ELR (cell line): ENCODE data around the gene COQ3.
"Not testable (repeated sequence)": the region's sequence is repeated elsewhere in the genome, so short reads cannot be mapped to it uniquely, and the experiment has no call there.

ENCODE experiments used
- DNase-seq: peaks from one replicate; pipeline ENCODE4 v3.0.0-alpha.2; 2015; ENCODE audit warnings: low read depth

Gene COQ3

GRCh38 chr6:99378636-99379035, 15.4 kb downstream of the COQ3 start:
- DNase-seq, result no peak

- no peak for DNase-seq
Observed at GRCh38 chr6:99369533-99369932, 24.5 kb downstream of the COQ3 start.

GRCh38 chr6:99366852-99367251, 27.1 kb downstream of the COQ3 start:
- DNase-seq, result peak; percentile 22

GRCh38 chr6:99364026-99364425, 30.0 kb downstream of the COQ3 start:
- DNase-seq, result no peak

- DNase-seq, result no peak
Observed at GRCh38 chr6:99362678-99363268, 31.2 kb downstream of the COQ3 start.

GRCh38 chr6:99359800-99360199, 34.2 kb downstream of the COQ3 start:
- DNase-seq, result no peak

GRCh38 chr6:99356641-99357040, 37.4 kb downstream of the COQ3 start:
- DNase-seq, result no peak

GRCh38 chr6:99354983-99355382, 39.0 kb downstream of the COQ3 start:
- no peak for DNase-seq

GRCh38 chr6:99353126-99353525, 40.9 kb downstream of the COQ3 start:
- DNase-seq, result no peak

- DNase-seq, result no peak
Observed at GRCh38 chr6:99350573-99350972, 43.4 kb downstream of the COQ3 start.

- DNase-seq, result peak; percentile 54
Observed at GRCh38 chr6:99349171-99350141, 44.5 kb downstream of the COQ3 start, which contains the start of gene FAXC. TSS of gene FAXC (minus strand) at chr6:99349674. CDS start at chr6:99349372, 302 bp downstream.

- DNase-seq, result no peak
Observed at GRCh38 chr6:99348288-99349170, 45.5 kb downstream of the COQ3 start.

- DNase-seq, result no peak
Observed at GRCh38 chr6:99347804-99348203, 46.2 kb downstream of the COQ3 start.

GRCh38 chr6:99346595-99346994, 47.4 kb downstream of the COQ3 start:
- DNase-seq, result no peak

- DNase-seq, result no peak
Observed at GRCh38 chr6:99345164-99345563, 48.8 kb downstream of the COQ3 start.

GRCh38 chr6:99344289-99344688, 49.7 kb downstream of the COQ3 start:
- DNase-seq, result peak; percentile 80

- DNase-seq, result no peak
Observed at GRCh38 chr6:99341862-99342455, 52.0 kb downstream of the COQ3 start.

GRCh38 chr6:99338188-99338587, 55.8 kb downstream of the COQ3 start:
- no peak for DNase-seq

- DNase-seq, result not testable (repeated sequence)
Observed at GRCh38 chr6:99335298-99335697, 58.7 kb downstream of the COQ3 start.

- DNase-seq, result peak; percentile 73
Observed at GRCh38 chr6:99334526-99335127, 59.4 kb downstream of the COQ3 start.

GRCh38 chr6:99333068-99333467, 60.9 kb downstream of the COQ3 start:
- DNase-seq, result no peak
